NB4 (cell line): ENCODE measurements around the gene ZC3H8.

Experiments used
- CTCF ChIP-seq: IDR thresholded peaks from one replicate; pipeline ENCODE4 v1.5.1; 2012; ENCODE audit warnings: low read depth, low read length
- POLR2A ChIP-seq: IDR thresholded peaks from 2 replicates; pipeline ENCODE4 v1.6.1; 2011; ENCODE audit warnings: mild to moderate bottlenecking; ENCODE audit not compliant: insufficient read length; ENCODE audit errors: extremely low read depth
- TF ChIP-seq, protein P1 (sequence below): IDR thresholded peaks from 2 replicates; pipeline ENCODE4 v1.6.1; 2011; ENCODE audit warnings: low read depth, low read length

GRCh38 chr2:112244854-112245253 lies 10.0 kb downstream of the ZC3H8 start:
- TF ChIP-seq POLR2A (no peak), CTCF (no peak)
- TF ChIP-seq, protein P1, sequence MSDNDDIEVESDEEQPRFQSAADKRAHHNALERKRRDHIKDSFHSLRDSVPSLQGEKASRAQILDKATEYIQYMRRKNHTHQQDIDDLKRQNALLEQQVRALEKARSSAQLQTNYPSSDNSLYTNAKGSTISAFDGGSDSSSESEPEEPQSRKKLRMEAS: no peak
